Esophagus (tissue), 2 donors: ENCODE data around the gene ABCG1. TPM values are rescaled to one million over a fixed set of nuclear protein-coding genes. Genes with fewer than 3 reads are reported as not detected.

Experiments used
- H3K27ac ChIP-seq, 2 donors: one replicate each; pipeline ENCODE4 v1.5.1; 2013; ENCODE audit warnings: low read depth in 2 of 2, mild to moderate bottlenecking in 2 of 2, inconsistent platforms in 1 of 2, low read length in 1 of 2, moderate library complexity in 1 of 2
- H3K27me3 ChIP-seq, 2 donors: one replicate each; pipeline ENCODE4 v1.6.1; 2013; ENCODE audit warnings: low read length in 2 of 2, control low read depth in 1 of 2, mild to moderate bottlenecking in 1 of 2; ENCODE audit not compliant: insufficient read depth in 2 of 2, control insufficient read depth in 1 of 2
- H3K36me3 ChIP-seq, 2 donors: one replicate each; pipeline ENCODE4 v1.6.1; 2013; ENCODE audit warnings: low read length in 1 of 2; ENCODE audit not compliant: control insufficient read depth in 2 of 2, insufficient read depth in 2 of 2
- H3K4me1 ChIP-seq, 2 donors: one replicate each; pipeline ENCODE4 v1.6.1; 2013; ENCODE audit warnings: low read length in 1 of 2; ENCODE audit not compliant: control insufficient read depth in 2 of 2, insufficient read depth in 2 of 2
- H3K4me3 ChIP-seq, 2 donors: one replicate each; pipeline ENCODE4 v1.5.1; 2013; ENCODE audit warnings: low read length in 2 of 2, mild to moderate bottlenecking in 2 of 2, low read depth in 1 of 2, moderate library complexity in 1 of 2
- H3K9me3 ChIP-seq, 2 donors: one replicate each; pipeline ENCODE4 v1.6.1; 2013; ENCODE audit warnings: mild to moderate bottlenecking in 2 of 2, low read depth in 1 of 2, low read length in 1 of 2, moderate library complexity in 1 of 2; ENCODE audit not compliant: control insufficient read depth in 2 of 2, insufficient read depth in 1 of 2
- WGBS, 2 donors: extraction: QIAGEN DNeasy Blood & Tissue Kit; methylation state at CpG; one replicate each; pipeline ENCODE4 v1.1.7; 2013; 5-methylcytosine and 5-hydroxymethylcytosine counted together
- polyA plus RNA-seq, 2 donors: library from polyadenylated mRNA; stranded (reverse); fragments of 200-250 nt; gene quantifications; one replicate each; pipeline ENCODE4 v1.2.3, GENCODE V29; 2013
- donor health status: healthy with polysubstance abuse.
- donor health status: Bipolar disorder and iron deficiency.

ABCG1 gene
- polyA plus RNA-seq, 2 donors: 2.8 TPM

DNA sequence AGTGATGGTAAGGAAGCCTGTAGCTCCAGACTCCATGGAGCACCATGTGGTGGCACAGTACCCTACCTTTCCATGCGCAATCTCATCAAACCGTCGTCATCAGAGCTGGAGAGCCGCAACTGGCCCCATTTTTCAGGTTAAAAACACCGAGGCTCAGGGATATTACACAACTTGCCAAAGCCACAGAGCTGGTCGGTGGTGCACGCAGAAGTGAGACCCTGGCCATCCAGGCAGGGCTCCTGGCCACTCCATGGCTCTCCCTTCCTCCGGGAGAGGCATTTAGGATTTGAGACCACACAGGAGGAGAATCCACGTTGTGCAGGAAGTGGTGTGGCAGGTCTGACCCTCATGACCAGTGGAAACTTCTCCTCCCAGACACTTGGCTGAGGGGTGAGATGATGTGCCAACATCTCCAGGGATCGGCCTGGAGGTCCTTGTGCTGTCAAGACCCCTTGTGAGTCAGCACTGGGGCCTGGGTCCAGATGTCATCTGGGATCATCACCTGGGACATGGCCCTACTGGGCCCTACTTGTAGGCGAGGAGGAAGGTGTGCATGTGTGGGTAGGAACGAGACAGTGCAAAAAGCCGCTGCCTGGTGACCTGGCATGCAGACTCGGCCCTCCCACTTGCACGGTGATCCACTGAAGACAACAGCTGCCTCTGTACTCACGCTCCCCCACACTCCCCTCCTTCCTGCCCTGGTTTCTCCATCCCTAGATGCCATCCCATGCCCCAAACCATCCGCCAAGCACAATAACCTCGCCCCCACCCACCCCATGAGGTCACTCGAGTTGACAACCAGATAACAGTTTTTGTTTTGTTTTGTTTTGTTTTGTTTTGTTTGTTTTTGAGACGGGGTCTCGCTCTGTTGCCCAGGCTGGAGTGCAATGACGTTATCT is 85.9 kb downstream of the ABCG1 start:
- peaks cover 0 to under 1% of the 10 kb centered on the region in 2 donors for H3K4me1 ChIP-seq
- no peaks in the 10 kb centered on the region for H3K9me3 ChIP-seq
- no peak overlapping the region for H3K4me3 ChIP-seq
- H3K27ac ChIP-seq: no peak overlapping the region
- WGBS, 2 donors: 78 to 82% methylated on average over 22 of the region's 22 CpGs
- no peaks in the 10 kb centered on the region for H3K36me3 ChIP-seq
- H3K27me3 ChIP-seq: no peaks in the 10 kb centered on the region

DNA sequence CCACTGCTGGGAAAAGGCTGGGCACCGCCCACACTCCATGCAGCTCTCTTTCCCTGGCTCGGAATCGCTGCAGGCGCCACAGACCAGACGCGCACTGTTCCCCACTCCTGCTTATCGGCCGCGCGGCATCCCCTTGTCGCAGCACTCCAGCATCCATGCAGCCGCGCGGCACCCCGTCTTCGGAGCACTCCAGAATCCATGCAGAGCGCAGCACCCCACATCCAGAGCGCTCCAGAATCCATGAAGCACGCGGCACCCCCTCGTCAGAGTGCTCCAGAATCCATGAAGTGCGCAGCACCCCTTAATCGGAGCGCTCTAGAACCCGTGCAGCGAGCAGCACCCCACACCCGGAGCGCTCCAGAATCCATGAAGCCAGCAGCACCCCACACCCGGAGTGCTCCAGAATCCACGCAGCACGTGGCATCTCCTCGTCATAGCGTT is 86.8 kb downstream of the ABCG1 start:
- Histone ChIP-seq H3K36me3 (no peaks in the 10 kb centered on the region), H3K4me3 (no peak overlapping the region), H3K9me3 (no peaks in the 10 kb centered on the region), H3K27me3 (no peaks in the 10 kb centered on the region), H3K4me1 (no peaks in the 10 kb centered on the region), H3K27ac (no peak overlapping the region)
- WGBS, 2 donors: 94 to 97% methylated on average over 33 of the region's 33 CpGs

DNA sequence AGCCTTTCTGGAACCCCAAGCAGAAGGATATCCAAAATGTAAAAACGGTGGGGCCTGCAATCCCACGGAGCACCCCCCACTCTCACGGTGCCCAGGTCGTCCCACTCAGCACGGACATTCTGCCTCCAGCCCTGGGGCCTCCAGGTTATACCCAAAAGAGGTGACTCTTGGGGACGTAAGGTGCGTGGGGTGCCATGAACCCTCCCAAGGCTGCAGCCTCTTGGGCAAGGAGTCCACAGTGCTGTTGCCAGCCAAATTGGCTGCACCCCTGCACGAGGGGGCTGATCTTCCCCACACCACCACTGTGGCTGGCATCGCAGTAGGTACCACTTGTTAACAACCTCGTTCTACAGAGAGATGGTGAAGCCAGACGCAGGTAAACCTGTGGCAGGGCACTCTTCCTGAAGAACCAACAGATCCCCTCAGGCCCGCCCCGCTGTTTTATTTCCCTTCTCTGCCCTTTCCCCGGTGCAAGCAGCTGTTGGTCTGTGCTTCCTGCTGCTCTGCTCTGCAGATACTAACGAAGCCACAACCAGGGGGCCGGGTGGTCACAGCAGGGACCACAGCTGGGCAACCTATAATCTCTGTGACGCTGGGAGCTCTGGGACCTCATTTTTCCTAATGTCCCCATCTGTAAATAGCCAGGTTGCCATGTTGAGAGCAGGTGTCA is 87.6 kb downstream of the ABCG1 start:
- WGBS, 2 donors: 71 to 74% methylated on average over 17 of the region's 17 CpGs
- H3K27me3 ChIP-seq: no peaks in the 10 kb centered on the region
- no peaks in the 10 kb centered on the region for H3K9me3 ChIP-seq
- no peaks in the 10 kb centered on the region for H3K4me1 ChIP-seq
- H3K4me3 ChIP-seq: no peak overlapping the region
- H3K27ac ChIP-seq: no peak overlapping the region
- no peaks in the 10 kb centered on the region for H3K36me3 ChIP-seq

DNA sequence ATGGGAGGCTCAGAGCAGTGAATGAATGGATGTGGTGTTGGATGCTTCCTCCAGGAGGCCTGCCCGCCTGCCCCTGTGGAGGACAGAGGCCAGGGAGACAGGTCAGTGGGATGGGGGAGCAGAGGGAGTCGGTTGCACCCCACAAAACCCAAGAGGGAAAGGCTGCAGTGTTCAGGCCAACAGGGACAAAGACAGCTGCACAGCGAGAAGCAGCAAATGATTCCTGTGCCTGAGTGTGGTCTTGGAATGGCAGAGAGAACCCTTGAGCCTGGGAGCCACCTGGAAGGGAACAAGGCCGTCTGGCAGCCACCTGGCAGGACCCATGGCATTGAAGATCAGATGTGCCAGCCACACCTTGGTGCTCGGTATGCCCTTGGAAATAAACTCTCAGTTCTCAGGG is 88.2 kb downstream of the ABCG1 start:
- 64 to 65% methylated on average over 5 of the region's 5 CpGs for WGBS, 2 donors
- Histone ChIP-seq H3K36me3 (no peaks in the 10 kb centered on the region), H3K27ac (no peak overlapping the region), H3K4me3 (no peak overlapping the region), H3K9me3 (no peaks in the 10 kb centered on the region), H3K27me3 (no peaks in the 10 kb centered on the region), H3K4me1 (no peaks in the 10 kb centered on the region)

DNA sequence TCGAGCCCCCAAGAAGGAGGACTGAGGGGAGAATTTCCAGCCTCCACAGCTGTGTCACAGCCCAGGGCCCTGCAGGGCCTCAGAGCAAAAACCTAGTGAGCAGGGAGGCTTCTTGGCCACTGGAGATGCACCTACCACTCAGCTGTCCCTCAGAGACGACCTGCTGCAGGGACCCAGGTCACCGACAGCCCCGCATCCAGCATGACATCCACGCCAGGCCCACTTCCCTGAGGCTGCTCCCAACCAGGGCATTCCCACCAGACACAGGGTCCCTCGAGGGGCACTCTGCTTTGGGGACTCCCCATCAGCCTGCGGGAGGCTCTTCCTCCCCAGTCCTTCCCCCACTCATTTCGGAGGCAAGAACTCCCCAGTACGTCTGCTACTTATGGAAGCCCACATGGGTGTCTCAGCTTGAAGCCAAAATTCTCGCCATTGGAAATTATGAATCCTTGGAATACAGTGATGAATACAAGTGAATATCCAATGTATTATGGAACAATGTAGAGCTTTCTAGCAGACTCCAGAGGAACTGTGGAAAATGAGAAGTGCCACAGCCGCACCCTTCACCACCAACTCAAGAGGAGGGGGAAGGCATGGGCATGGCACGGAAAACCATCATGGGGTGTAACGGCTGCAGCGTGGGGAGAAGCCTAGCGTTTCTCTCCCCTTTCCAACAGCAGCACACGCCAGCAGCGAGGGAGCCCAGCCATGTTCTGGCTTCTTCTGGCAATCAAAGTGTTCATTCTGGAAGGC is 89.4 kb downstream of the ABCG1 start:
- H3K27ac ChIP-seq: no peak overlapping the region
- no peak overlapping the region for H3K4me3 ChIP-seq
- no peaks in the 10 kb centered on the region for H3K27me3 ChIP-seq
- 79 to 81% methylated on average over 17 of the region's 17 CpGs for WGBS, 2 donors
- no peaks in the 10 kb centered on the region for H3K36me3 ChIP-seq
- no peaks in the 10 kb centered on the region for H3K9me3 ChIP-seq
- H3K4me1 ChIP-seq: no peaks in the 10 kb centered on the region

DNA sequence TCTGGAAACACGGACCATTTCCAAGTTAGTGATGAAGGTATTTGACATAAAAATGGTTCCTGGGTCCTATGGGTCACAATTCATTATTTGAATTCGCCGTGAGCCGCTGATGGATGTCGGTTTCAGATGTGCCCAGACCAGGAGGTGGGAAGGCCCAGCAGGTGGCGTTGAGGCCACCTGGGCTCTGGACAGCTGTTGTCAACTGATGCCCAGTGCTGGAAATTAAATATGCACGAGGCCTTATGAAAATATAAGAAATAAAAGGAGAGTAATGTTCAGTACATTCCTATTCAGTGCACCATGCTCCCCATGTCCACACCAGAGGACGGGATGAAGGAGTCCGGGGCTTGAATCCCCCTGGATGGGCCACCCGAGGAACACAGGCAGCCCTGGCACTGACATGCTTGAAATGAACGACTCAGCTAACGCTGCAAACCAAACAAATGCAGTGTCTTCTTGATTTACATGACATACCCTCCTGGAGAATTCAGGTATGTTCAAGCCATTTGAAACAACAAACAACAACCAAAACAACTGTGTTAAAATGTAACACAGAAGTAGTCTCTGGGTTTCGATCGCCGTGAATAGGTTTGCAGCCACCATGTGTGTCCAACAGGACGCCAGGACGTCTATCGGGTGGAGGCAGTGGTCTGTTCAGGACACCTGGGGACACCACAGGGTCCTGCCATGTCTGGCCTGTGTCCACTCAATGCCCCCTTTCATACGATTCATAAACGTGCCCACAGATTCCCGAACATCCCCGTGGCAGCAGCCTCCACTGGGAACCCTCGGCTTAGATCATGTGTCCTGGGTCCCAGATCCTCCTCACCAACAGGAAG is 90.2 kb downstream of the ABCG1 start:
- 51 to 55% methylated on average over 23 of the region's 23 CpGs for WGBS, 2 donors
- H3K9me3 ChIP-seq: no peaks in the 10 kb centered on the region
- H3K36me3 ChIP-seq: no peaks in the 10 kb centered on the region
- no peak overlapping the region for H3K27ac ChIP-seq
- no peaks in the 10 kb centered on the region for H3K4me1 ChIP-seq
- H3K4me3 ChIP-seq: no peak overlapping the region
- no peaks in the 10 kb centered on the region for H3K27me3 ChIP-seq

DNA sequence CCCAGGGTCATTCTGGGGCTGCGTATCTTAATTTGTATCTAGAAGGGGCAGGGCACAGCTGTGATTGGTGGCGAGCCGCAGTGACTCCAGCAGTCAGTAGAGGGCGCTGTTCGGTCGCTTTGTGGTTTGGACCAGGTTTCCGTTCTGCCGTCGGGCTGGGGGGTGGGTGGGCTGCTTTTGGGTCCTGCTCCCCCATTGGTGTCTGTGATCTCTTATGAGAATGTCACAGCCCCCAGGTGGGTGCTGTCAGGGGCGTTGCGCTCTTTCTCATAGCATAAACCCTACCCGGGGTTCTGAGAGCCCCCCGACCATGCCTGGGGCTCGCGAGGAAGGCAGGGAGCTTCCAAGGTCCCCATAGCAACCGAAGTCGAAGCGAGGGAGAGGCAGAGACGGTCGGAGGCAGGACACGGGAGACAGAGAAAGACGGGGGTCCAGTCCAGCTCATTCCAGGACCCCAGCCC is 90.8 kb downstream of the ABCG1 start:
- Histone ChIP-seq H3K27ac (no peak overlapping the region), H3K4me3 (no peak overlapping the region), H3K4me1 (no peaks in the 10 kb centered on the region), H3K9me3 (no peaks in the 10 kb centered on the region), H3K36me3 (no peaks in the 10 kb centered on the region), H3K27me3 (no peaks in the 10 kb centered on the region)
- WGBS, 2 donors: 10 to 16% methylated on average over 22 of the region's 22 CpGs

DNA sequence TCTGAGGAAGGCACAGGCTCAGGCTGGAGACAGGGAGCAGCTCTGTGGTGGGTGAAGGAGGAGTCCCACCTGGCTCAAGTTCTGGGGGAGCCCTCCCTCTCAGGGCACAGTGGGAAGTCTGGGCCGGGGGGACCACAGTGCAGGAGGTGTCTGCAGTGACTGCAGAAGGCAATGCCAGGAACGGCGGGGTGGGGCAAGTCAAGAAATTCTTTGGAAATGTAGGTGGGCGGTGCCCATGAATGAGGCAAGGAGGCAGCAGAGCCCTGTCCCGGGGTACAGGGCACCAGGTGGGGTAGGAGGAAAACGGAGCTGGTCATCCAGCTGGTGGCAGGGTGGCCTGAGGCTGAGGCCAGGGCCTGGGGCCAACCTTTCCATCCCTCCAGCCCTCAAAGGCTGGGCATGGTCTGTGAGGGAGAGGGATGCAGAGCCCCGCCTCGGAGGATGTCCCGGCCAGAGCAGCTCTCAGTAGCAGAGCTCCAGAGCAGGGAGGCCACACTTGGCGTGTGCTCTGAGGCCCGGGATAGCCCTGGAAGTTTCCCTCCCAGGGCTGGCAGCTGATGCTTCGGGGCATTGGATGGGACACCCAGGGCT is 91.6 kb downstream of the ABCG1 start:
- 60 to 71% methylated on average over 9 to 12 of the region's 12 CpGs for WGBS, 2 donors
- Histone ChIP-seq H3K9me3 (no peaks in the 10 kb centered on the region), H3K27me3 (no peaks in the 10 kb centered on the region), H3K4me1 (no peaks in the 10 kb centered on the region), H3K36me3 (no peaks in the 10 kb centered on the region), H3K4me3 (no peak overlapping the region), H3K27ac (no peak overlapping the region)
